HT-29 (cell line): Measurements from ENCODE around the gene HSPB1. TPM values are rescaled to one million over a fixed set of nuclear protein-coding genes. Genes with fewer than 3 reads are reported as not detected.
A peak's percentile ranks its signal among the peaks of the same experiment; 100 is the strongest.
"Not testable (repeated sequence)": the region's sequence is repeated elsewhere in the genome, so short reads cannot be mapped to it uniquely, and the experiment has no call there.

Experiments
- DNase-seq: peaks from one replicate; pipeline ENCODE4 v3.0.0-alpha.2; 2015; ENCODE audit warnings: low spot score
- total RNA-seq: library from RNA; depleted of rRNA; stranded (reverse); fragments of >200 nt; shearing (Covaris generic); gene quantifications from 2 replicates; pipeline ENCODE4 v1.2.3, GENCODE V29; 2014; rRNA removed

HSPB1 gene
- total RNA-seq, 1 experiment from 2014 or later, result 134 TPM

- DNase-seq, result no peak
Observed at GRCh38 chr7:76333511-76334101, 31.1 kb downstream of the HSPB1 start.

GRCh38 chr7:76334320-76334967 lies 32.0 kb downstream of the HSPB1 start:
- no peak for DNase-seq

- not testable (repeated sequence) for DNase-seq
Observed at GRCh38 chr7:76335417-76335816, 32.9 kb downstream of the HSPB1 start.

- no peak for DNase-seq
Observed at GRCh38 chr7:76336094-76336493, 33.6 kb downstream of the HSPB1 start.

- DNase-seq, result no peak
Observed at GRCh38 chr7:76337147-76337546, 34.7 kb downstream of the HSPB1 start.

DNA sequence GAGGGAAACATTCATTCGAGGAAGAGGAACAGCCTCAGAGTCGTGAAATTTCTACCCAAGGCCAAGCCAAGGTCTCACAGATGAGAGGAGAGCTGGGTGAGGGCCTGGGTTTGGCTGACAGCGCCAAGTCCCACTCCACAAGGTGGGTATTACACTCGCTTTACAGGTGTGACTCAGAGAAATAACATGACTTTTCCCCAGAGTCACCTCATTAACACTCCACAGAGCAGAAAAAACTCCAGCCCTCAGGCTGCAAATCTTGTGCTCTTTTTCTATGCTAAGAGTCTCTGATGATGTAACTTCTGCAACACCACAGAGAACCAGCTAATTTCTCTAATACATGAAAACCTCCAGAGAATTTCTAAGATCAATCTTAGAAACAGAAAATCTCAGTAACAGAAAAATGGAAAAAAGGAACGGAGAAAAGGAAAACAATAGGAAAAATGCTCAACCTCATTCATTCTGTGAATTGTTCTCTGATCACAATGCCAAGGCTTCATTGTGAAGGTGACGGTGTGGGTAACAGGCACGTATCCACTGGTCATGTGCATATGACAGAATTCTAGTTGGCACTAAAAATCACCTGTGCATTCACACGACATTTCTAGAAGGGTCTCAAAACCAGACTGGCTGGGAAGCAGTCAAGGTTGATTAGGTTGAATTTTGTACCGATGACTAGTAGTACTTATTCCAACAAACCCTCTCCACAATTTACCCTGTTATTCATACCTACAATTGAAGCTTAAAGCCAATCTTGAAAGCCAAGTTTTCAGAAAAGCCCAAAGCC lies 36.0 kb downstream of the HSPB1 start:
- no peak for DNase-seq

DNA sequence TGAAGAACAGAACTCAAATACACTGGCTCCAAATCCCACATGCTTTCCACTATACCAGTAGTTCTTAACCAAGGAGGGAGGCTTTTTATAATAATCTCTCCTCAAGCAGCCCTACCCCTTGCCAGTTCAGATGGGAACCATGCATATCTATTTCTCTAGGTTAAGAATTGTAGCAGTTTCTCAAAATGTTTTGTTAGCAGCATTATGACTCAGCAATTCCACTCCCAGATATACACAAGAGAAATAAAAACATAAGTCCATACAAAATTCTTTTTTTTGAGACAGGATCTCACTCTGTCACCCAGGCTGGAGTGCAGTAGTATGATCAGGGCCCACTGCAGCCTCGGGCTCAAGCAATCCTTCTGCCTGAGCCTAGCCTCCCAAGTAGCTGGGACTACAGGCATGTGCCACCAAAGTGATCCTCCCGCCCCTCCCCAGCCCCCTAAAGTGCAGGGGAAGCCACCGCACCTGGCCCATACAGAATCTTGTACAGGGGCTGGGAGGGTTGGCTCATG lies 38.2 kb downstream of the HSPB1 start:
- no peak for DNase-seq

DNA sequence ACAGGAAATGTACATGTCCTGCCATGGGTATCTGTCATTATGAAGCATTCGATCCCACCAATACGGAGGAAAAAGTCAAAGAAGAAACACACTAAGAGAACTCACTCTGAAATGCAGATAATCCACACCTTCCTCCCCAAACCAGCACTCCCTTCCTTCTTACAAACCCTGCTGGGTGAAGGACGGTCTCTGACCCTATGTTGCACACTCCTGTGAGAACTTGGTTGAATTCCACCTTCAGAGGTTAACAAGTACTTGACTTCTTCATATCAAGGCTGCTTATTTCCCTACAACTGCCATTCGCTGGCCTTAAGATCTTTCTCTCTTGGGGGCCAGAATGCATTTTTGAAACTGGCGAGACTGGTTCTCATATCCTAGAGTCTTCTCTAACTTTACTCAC lies 39.7 kb downstream of the HSPB1 start:
- DNase-seq, result no peak

DNA sequence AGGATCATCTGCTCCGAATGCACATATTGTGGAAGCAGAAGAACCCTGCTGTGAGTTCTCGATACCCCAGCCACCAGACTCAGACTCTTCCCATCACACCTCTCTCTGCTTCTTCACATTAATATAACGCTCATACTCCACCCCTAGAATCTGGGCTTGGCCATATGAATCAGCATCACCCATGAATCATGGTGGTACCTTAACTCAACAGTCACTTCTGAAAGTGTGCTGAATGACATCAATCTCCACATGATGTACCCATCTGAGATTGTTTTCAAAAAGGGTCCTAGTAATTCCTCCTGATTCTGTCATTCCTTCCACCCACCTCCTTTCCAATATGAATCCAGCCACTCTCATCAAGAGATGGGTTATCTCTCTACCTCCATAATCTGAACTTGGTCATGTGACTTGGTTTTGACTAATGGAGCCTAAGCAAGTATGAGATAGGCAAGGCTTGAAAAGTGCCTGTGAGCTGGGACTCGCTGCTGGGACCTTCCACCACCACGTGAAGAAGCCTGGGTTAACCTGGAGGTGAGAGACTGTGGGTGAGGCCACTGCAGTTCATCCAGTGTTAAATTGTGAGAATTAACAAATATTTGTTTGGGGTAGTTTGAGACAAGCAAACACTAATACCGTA lies 40.9 kb downstream of the HSPB1 start:
- no peak for DNase-seq

GRCh38 chr7:76343931-76344321 lies 41.5 kb downstream of the HSPB1 start:
- DNase-seq, result no peak

GRCh38 chr7:76346097-76346496 lies 43.6 kb downstream of the HSPB1 start:
- peak; percentile 95 for DNase-seq

DNA sequence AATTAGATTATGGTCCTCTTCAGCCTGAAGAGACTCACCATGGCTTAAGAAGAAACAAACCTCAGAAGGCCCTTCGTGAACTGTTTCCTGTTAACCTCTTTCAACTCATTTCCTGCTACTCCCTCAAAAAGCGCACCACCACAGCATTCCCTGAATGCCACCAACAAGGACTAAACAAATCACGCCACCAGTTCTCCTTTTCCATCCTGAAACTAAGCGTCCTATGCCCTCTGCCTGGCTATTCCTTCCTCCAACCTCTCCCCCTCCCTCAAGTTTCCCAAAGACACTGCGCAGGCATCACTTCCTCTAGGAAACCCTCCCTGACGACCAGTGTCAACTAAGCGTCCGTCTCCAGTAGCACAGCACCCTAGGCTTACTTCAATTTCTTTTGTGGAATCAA lies 44.3 kb downstream of the HSPB1 start:
- DNase-seq, result peak; percentile 95

- DNase-seq, result no peak
Observed at GRCh38 chr7:76347710-76348109, 45.2 kb downstream of the HSPB1 start.

DNA sequence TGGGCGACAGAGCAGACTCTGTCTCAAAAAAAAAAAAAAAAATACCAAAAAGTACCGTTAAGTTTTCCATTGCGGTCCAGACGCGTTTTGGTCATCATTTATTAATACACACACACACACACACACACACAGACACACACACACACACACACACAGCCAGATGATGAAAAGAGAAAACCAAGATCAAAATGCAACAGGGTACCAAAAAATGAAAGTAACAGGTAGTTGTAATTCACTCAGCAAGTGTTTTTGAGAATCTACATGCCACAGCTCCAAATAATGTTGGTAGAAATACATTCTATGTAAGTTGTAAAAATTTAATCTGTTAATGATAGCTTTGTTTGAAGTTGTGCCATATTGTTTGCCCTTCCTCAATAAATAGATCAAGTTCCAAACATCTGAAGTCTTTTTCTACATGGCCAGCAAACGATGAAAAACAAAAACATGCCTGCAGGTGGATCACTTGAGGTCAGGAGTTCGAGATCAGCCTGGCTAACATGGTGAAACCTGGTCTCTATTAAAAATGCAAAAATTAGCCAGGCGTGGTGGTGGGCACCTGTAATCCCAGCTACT lies 46.9 kb downstream of the HSPB1 start:
- no peak for DNase-seq

GRCh38 chr7:76351372-76351771 lies 48.9 kb downstream of the HSPB1 start:
- no peak for DNase-seq

DNA sequence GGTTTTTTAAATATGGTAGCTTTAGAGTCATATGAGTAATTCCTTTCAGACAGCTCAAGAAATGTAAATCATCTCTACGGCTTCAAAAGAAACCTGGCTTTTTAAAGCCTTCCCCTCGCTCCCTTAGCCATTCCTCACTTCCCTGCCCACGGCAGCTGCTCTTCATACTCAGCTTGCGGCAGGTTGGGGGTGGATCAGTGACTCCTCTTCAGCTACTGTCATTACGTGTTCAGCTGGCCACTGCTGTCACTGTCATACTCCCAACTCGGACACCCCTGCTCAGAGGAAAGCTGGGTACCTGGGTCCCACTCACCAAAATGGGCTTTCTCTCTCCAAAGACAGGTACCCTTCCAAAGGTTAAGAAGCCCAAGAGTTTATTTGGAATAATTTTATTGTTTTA lies 49.7 kb downstream of the HSPB1 start:
- DNase-seq, result no peak

GRCh38 chr7:76353744-76354143 lies 51.3 kb downstream of the HSPB1 start:
- DNase-seq, result no peak

Other genes with a start within 250 kb of the HSPB1 start
- gene SRRM3, start 100.8 kb upstream of the HSPB1 start, total RNA-seq, result 0.05 TPM in 1 of 2 replicates, not detected in the other
- gene YWHAG, start 56.3 kb downstream of the HSPB1 start, total RNA-seq, result 83.2 and 84.6 TPM in 2 replicates
- 2.2 and 2.9 TPM in 2 replicates for gene SSC4D, start 107.0 kb downstream of the HSPB1 start, total RNA-seq
- gene ZP3, start 122.3 kb downstream of the HSPB1 start, total RNA-seq, result 12.7 and 16.4 TPM in 2 replicates
- gene DTX2, start 159.0 kb downstream of the HSPB1 start, total RNA-seq, result 21.2 and 35.9 TPM in 2 replicates
- gene UPK3B, start 207.9 kb downstream of the HSPB1 start, total RNA-seq, result 96.8 and 102 TPM in 2 replicates
- 0.15 and 0.63 TPM in 2 replicates for gene SPDYE16, start 240.6 kb downstream of the HSPB1 start, total RNA-seq